HG03039 (cell line): ENCODE measurements around the gene POM121.
"Not testable (repeated sequence)": the region's sequence is repeated elsewhere in the genome, so short reads cannot be mapped to it uniquely, and the experiment has no call there.

Experiments used
- ATAC-seq: cut with Tn5 transposase; IDR thresholded peaks from one replicate; pipeline ENCODE4 v1.9.1; 2021; ENCODE audit warnings: mild to moderate bottlenecking, moderate library complexity; ENCODE audit not compliant: unreplicated experiment

Gene POM121

DNA sequence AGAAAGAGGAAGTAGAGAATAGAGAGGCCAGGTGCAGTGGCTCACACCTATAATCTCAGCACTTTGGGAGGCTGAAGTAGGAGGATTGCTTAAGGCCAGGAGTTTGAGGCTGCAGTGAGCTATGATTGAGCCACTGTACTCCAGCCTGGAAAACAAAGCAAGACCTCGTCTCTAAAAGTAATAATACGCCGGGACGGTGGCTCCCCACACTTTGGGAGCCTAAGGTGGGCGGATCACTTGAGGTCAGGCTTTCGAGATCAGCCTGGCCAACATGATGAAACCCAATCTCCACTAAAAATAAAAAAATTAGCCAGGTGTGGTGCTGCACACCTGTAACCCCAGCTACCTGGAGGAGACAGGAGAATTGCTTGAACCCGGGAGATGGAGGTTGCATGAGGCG, 70.6 kb downstream of the POM121 start:
- ATAC-seq = not testable (repeated sequence)

DNA sequence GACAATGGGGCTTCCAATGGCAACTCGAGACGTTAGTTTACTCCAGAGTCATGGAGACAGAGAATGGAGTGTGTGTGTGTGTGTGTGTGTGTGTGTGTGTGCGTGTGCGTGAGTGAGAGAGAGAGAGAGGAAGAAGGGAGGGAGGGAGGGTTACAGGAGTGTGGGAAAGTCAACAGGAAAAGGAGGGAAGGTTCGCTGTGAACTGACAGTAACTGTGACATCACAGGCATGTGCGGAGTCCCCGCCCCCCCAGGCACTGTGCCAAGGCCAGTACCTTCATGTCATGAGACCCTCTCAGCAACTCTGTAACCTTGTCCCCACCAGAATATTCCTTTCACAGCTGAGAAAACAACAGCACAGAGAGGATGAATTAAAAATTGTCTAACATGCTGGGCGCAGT, 72.6 kb downstream of the POM121 start:
- ATAC-seq = not testable (repeated sequence)

DNA sequence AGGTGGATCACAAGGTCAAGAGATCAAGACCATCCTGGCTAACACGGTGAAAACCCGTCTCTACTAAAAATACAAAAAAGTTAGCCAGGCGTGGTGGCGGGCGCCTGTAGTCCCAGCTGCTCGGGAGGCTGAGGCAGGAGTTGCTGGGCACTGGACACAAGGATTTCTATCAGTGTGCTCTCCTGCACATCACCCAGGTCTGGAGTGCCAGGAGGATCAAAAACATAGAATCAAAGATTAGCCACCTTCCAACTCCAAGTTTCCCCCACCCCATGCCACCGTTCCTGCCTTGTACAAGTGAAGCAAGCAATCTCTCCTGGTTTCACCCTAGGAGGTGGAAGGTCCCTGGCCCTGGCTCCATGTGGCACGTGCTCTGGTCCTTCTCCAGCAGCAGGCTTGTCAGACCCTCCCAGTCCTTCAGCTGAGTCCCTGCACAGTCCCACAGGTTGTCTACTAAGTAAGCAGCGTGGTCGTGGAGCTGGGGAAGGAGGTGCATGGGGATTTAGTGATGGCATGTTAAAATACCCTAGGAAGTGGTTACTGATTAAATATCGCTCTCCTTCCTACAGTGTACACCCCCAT, 73.1 kb downstream of the POM121 start:
- not testable (repeated sequence) for ATAC-seq
